Spleen (tissue), 7 donors: Measurements from ENCODE around the gene NAA25.

Experiments
- POLR2AphosphoS5 ChIP-seq, 3 donors: sonication (generic); formaldehyde crosslinking; IDR thresholded peaks; one replicate each; pipeline ENCODE4 v1.5.1; 2017; ENCODE audit warnings: antibody characterized with exemption in 3 of 3
- TF ChIP-seq, protein P1 (sequence below), 11 experiments: fragments of 200-600 bp in 7 of 11; fragments of 450-650 bp in 4 of 11; sonication (generic) in 4 of 11; IDR thresholded peaks in 8 of 11; conservative IDR thresholded peaks in 3 of 11; 1 replicate in 7 of 11; 2 replicates in 4 of 11; pipeline versions ENCODE4 v1.4.0 to v1.8.0; 2016 to 2021; ENCODE audit warnings: antibody characterized with exemption in 11 of 11, inconsistent platforms in 4 of 11, mild to moderate bottlenecking in 1 of 11
- donor health status: DM: no; HTN: no; CAD: no; lungs with moderate emphysema.
- donor health status: DM: no; HTN: no; CAD: no.
- donor health status: DM: no; HTN: no; CAD: no.

DNA sequence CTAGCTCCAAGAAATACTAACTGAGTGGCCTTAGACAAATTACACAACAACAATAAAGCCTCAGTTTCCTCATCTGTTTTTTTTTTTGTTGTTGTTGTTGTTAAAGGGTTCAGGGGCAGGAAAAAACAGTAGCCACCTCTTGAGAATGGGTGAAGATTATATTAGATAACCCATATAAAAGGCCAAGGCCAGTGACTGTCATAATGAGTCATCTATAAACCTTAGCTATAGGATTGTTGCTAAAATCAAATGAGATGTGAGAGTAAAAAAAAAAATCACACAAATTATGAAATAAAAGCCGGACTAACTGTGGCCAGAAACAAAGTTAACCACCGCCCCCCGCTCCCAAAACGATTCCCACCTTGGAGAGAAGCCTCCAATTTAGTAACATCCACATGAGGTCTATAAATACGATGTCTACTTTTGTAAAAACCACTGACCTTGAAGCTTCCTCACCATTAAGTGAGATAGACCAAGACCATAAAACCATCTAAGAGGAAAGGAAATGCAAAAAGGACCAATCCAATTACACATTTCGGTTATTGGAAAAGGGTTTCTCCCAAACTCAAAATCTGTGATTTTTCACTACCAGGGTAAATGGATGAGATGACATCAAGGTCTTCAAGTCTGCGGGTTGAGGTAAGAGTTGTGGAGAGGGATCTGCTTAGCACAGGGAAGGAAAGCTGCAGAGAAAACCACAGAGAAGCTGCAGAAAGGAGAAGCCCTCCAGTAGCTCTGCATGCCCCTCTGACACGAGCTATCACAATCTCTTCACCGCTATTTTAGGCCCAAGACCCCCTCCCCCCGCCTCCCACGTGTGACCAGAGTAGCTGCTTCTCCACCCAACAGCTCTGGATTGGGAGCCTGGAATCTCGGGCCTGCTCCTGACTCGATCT lies 1.0 kb downstream of the NAA25 start:
- no peak for TF ChIP-seq POLR2AphosphoS5 (IDR thresholded peaks at IDR 0.05)
- TF ChIP-seq, protein P1, sequence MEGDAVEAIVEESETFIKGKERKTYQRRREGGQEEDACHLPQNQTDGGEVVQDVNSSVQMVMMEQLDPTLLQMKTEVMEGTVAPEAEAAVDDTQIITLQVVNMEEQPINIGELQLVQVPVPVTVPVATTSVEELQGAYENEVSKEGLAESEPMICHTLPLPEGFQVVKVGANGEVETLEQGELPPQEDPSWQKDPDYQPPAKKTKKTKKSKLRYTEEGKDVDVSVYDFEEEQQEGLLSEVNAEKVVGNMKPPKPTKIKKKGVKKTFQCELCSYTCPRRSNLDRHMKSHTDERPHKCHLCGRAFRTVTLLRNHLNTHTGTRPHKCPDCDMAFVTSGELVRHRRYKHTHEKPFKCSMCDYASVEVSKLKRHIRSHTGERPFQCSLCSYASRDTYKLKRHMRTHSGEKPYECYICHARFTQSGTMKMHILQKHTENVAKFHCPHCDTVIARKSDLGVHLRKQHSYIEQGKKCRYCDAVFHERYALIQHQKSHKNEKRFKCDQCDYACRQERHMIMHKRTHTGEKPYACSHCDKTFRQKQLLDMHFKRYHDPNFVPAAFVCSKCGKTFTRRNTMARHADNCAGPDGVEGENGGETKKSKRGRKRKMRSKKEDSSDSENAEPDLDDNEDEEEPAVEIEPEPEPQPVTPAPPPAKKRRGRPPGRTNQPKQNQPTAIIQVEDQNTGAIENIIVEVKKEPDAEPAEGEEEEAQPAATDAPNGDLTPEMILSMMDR (IDR thresholded peaks at IDR 0.05 in 8 of 11, conservative IDR thresholded peaks at IDR 0.05 in 3 of 11) = no peak
